GM12878 (cell line): ENCODE data around the gene KIF6. TPM values are rescaled to one million over a fixed set of nuclear protein-coding genes. Genes with fewer than 3 reads are reported as not detected.
A peak's percentile ranks its signal among the peaks of the same experiment; 100 is the strongest.

Experiments used
- ATAC-seq: fragments of 200-7000 bp; cut with Tn5 transposase; 3 replicates; pipeline ENCODE4 v1.9.1; 2020; ENCODE audit warnings: mild to moderate bottlenecking, moderate library complexity
- BruUV-seq: library from RNA; stranded (reverse); fragments of 400-500 nt; replicated peaks from 2 replicates; lab custom pipeline; 2021; lab: Mats Ljungman, UMichigan
- CTCF ChIA-PET: fragments of 300-600 bp; sonication (Branson Sonifier 250); formaldehyde crosslinking; extraction: SDS; loops from one replicate; lab custom pipeline; 2021; ENCODE audit warnings: inconsistent platforms; lab: Yijun Ruan, JAX
- POLR2A ChIA-PET: fragments of 350-600 bp; formaldehyde crosslinking; extraction: SDS; loops from one replicate; lab custom pipeline; 2021; ENCODE audit warnings: inconsistent platforms; lab: Charles Lee
- RAD21 ChIA-PET: fragments of 300-600 bp; sonication (Branson Sonifier 250); formaldehyde crosslinking; loops from one replicate; lab custom pipeline; 2023; ENCODE audit warnings: antibody characterized with exemption; ENCODE audit not compliant: unreplicated experiment; lab: Charles Lee
- SMC1A ChIA-PET: fragments of 300-600 bp; sonication (Branson Sonifier 250); formaldehyde crosslinking; loops from one replicate; lab custom pipeline; 2023; ENCODE audit not compliant: unreplicated experiment, uncharacterized antibody; lab: Charles Lee
- DNase-seq: peaks from one replicate; pipeline ENCODE4 v3.0.0-alpha.2; 2011; ENCODE audit warnings: low read depth, low spot score
- FAIRE-seq: peaks from 3 replicates; lab custom pipeline; 2011; peaks lifted over from hg19 to GRCh38; lab: Jason Lieb, UNC
- H2AFZ ChIP-seq: 2 replicates; pipeline ENCODE4 v1.6.0; 2011; ENCODE audit warnings: low read depth, low read length, control low read depth; ENCODE audit not compliant: control insufficient read depth
- H3K27ac ChIP-seq: 2 replicates; pipeline ENCODE4 v1.5.1; 2011; ENCODE audit warnings: control low read depth; ENCODE audit not compliant: control insufficient read depth, insufficient read depth
- H3K27me3 ChIP-seq, 2 experiments: replicated peaks in 1 of 2; 2 replicates each; pipeline versions ENCODE4 v1.6.0 to v1.6.1; 2011; ENCODE audit warnings: low read length in 1 of 2; ENCODE audit not compliant: control insufficient read depth in 2 of 2, insufficient read depth in 2 of 2
- H3K36me3 ChIP-seq, 2 experiments: 2 replicates each; pipeline ENCODE4 v1.5.1; 2011; ENCODE audit warnings: low read length in 1 of 2; ENCODE audit not compliant: control insufficient read depth in 2 of 2, insufficient read depth in 2 of 2
- H3K4me1 ChIP-seq: 2 replicates; pipeline ENCODE4 v1.6.1; 2011; ENCODE audit warnings: mild to moderate bottlenecking, low read length, moderate library complexity, mixed read lengths; ENCODE audit not compliant: control insufficient read depth, insufficient read depth
- H3K4me2 ChIP-seq: 2 replicates; pipeline ENCODE4 v1.6.0; 2011; ENCODE audit warnings: control low read depth; ENCODE audit not compliant: control insufficient read depth, insufficient read depth
- H3K4me3 ChIP-seq: fragments of 200-600 bp; sonication (generic); 2 replicates; pipeline ENCODE4 v1.5.1; 2016
- H3K79me2 ChIP-seq: 2 replicates; pipeline ENCODE4 v1.6.0; 2011; ENCODE audit warnings: low read length; ENCODE audit not compliant: control insufficient read depth, insufficient read depth
- H3K9ac ChIP-seq: 2 replicates; pipeline ENCODE4 v1.8.0; 2011; ENCODE audit warnings: low read length, control low read depth, mixed read lengths; ENCODE audit not compliant: control insufficient read depth, insufficient read depth
- H3K9me3 ChIP-seq: replicated peaks from 3 replicates; pipeline ENCODE4 v1.5.1; 2011; ENCODE audit warnings: mild to moderate bottlenecking, low read length; ENCODE audit not compliant: control insufficient read depth, insufficient read depth
- H4K20me1 ChIP-seq: 2 replicates; pipeline ENCODE4 v1.6.0; 2011; ENCODE audit not compliant: control insufficient read depth, insufficient read depth
- DPF2 ChIP-seq: fragments of 450-650 bp; IDR thresholded peaks from 2 replicates; pipeline ENCODE4 v1.6.1; 2017; ENCODE audit warnings: mild to moderate bottlenecking
- FOXM1 ChIP-seq: IDR thresholded peaks from 2 replicates; pipeline ENCODE4 v1.6.1; 2012; ENCODE audit warnings: low read depth, mild to moderate bottlenecking, inconsistent platforms, low read length, moderate library complexity
- IKZF1 ChIP-seq: fragments of 450-650 bp; conservative IDR thresholded peaks from 2 replicates; pipeline ENCODE4 v1.6.1; 2017; ENCODE audit warnings: antibody characterized with exemption, mild to moderate bottlenecking
- NR2C1 ChIP-seq: fragments of 450-650 bp; IDR thresholded peaks from 2 replicates; pipeline ENCODE4 v1.6.1; 2017; ENCODE audit warnings: antibody characterized with exemption, mild to moderate bottlenecking, moderate library complexity
- POLR2AphosphoS5 ChIP-seq: IDR thresholded peaks from 2 replicates; pipeline ENCODE4 v1.6.1; 2011; ENCODE audit warnings: mild to moderate bottlenecking, low read length, inconsistent platforms
- RAD21 ChIP-seq: IDR thresholded peaks from 2 replicates; pipeline ENCODE4 v1.6.1; 2011; ENCODE audit warnings: mild to moderate bottlenecking, low read depth, low read length, moderate library complexity; ENCODE audit not compliant: insufficient read depth
- RBBP5 ChIP-seq: fragments of 200-600 bp; sonication (generic); conservative IDR thresholded peaks from 2 replicates; pipeline ENCODE4 v1.6.1; 2016
- SMC3 ChIP-seq: IDR thresholded peaks from 2 replicates; pipeline ENCODE4 v1.6.1; 2011; ENCODE audit warnings: low read length, improper control_type of control experiment, borderline replicate concordance
- SREBF2 ChIP-seq: IDR thresholded peaks from 2 replicates; pipeline ENCODE4 v1.6.1; 2012; ENCODE audit warnings: mild to moderate bottlenecking, low read length
- SUPT20H ChIP-seq: IDR thresholded peaks from 2 replicates; pipeline ENCODE4 v1.6.1; 2011; ENCODE audit warnings: low read depth, mild to moderate bottlenecking, low read length, moderate library complexity, borderline replicate concordance; ENCODE audit not compliant: control insufficient read depth
- TCF12 ChIP-seq: IDR thresholded peaks from 2 replicates; pipeline ENCODE4 v1.6.1; 2011; ENCODE audit warnings: low read depth, mild to moderate bottlenecking, low read length
- TCF3 ChIP-seq: IDR thresholded peaks from 2 replicates; pipeline ENCODE4 v1.6.1; 2012; ENCODE audit warnings: low read depth, mild to moderate bottlenecking, low read length, borderline replicate concordance; ENCODE audit not compliant: insufficient read depth
- WRNIP1 ChIP-seq: IDR thresholded peaks from 2 replicates; pipeline ENCODE4 v1.6.1; 2011; ENCODE audit warnings: low read depth, low read length, improper control_type of control experiment, borderline replicate concordance
- ZNF592 ChIP-seq: fragments of 450-650 bp; IDR thresholded peaks from 2 replicates; pipeline ENCODE4 v1.6.1; 2017; ENCODE audit warnings: mild to moderate bottlenecking, moderate library complexity
- WGBS: methylation state at CpG from one replicate; pipeline ENCODE4 v1.1.6; 2016; ENCODE audit warnings: low lambda C conversion rate; ENCODE audit not compliant: insufficient replicate concordance, insufficient coverage; ENCODE audit errors: missing lambda C conversion rate; 5-methylcytosine and 5-hydroxymethylcytosine counted together
- in situ Hi-C: fragments of 300-500 bp; cut with MboI; formaldehyde crosslinking; loops from 9 replicates; pipeline ENCODE4 v1.14.3; 2018; ENCODE audit warnings: mixed read lengths
- intact Hi-C: fragments of 100-400 bp; cut with micrococcal nuclease; formaldehyde crosslinking; loops from one replicate; pipeline ENCODE4 v1.14.2; 2022; ENCODE audit not compliant: unreplicated experiment
- polyA plus RNA-seq, 11 experiments: library from polyadenylated mRNA; depleted of rRNA in 4 of 11; unstranded in 6 of 11; stranded (reverse) in 5 of 11; fragments of >200 nt; fragmentation: Nextera tagmentation in 4 of 11; fragmentation: Illumina TruSeq in 1 of 11; extraction: Ambion mirVana in 4 of 11; extraction: Trizol in 1 of 11; gene quantifications; 1 replicate in 1 of 11; 2 replicates in 10 of 11; pipeline versions ENCODE4 v1.2.1 to v1.2.3, GENCODE V29; 2011 to 2016; ENCODE audit warnings: inconsistent platforms in 2 of 11, missing spikeins in 2 of 11, low read depth in 1 of 11
- total RNA-seq, 4 experiments: library from RNA; depleted of rRNA in 3 of 4; stranded (reverse); fragments of >200 nt in 3 of 4; fragmentation: Illumina TruSeq in 1 of 4; extraction: Trizol in 1 of 4; gene quantifications; 2 replicates each; pipeline versions ENCODE4 v1.2.1 to v1.2.3, GENCODE V29; 2013 to 2021
- TF ChIP-seq, protein P1 (sequence below), 3 experiments: IDR thresholded peaks in 2 of 3; conservative IDR thresholded peaks in 1 of 3; 2 replicates each; pipeline ENCODE4 v1.5.1; 2011; ENCODE audit warnings: low read depth in 3 of 3, low read length in 3 of 3, mild to moderate bottlenecking in 3 of 3, control low read depth in 2 of 3, moderate library complexity in 2 of 3, inconsistent platforms in 1 of 3, mixed read lengths in 1 of 3; ENCODE audit not compliant: control insufficient read depth in 2 of 3, insufficient read depth in 1 of 3; ENCODE audit errors: extremely low read depth in 1 of 3

The KIF6 gene
- total and polyA plus RNA-seq, 10 of the 15 experiments (the other 5 are each of a cell fraction or from before 2014, with no cell fraction given): 0.09 to 1.0 (median 0.28) TPM

DNA sequence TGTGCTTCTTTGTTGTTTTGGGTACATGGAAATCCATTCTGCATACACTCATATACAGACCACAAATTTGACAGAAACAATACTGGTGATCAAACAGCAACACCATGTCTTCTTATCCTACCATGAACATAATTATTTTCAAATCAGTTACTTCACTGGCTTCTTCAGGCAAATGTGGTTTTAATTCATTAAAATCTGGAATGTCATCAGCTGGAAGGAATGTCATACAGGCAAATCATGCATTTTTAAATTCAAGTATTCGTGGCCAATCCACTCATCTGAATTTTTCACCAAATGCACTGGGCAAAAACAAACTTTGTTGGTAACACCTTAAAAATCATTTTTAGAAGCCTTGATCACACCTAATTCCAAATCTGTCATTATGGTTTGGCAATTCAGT is 59.3 kb downstream of the KIF6 start (continued):
- TF ChIP-seq SREBF2: no peak
- TF ChIP-seq, all 136 proteins: peak for 0

DNA sequence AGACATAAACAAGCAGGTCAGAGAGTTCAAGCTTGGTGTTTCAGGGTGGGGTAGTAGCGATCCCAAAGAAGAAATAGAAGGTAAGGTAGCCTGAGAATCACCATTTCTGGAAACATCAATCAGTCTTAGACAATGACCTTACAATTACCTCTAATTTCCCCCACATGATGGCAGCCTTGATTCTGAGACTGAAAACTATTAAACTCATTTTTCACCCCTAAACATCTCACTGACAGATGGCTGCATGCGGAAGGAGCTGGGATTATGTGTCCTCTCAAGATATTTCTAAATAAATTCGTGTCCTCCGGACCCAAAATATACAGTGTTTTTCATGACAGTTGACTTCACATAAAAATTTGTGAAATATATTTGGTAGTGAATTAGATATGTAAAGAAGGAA is 61.0 kb downstream of the KIF6 start:
- no peaks in the 10 kb centered on the region for H3K36me3 ChIP-seq
- no peaks in the 10 kb centered on the region for H4K20me1 ChIP-seq
- H3K4me2 ChIP-seq: no peak overlapping the region
- no peaks in the 10 kb centered on the region for H3K4me1 ChIP-seq
- BruUV-seq: no TSS peak
- no peaks in the 10 kb centered on the region; the same call in 2 of the 3 replicates for H3K9me3 ChIP-seq
- in situ Hi-C loops (no loop called here), intact Hi-C loops (loop anchor here (2.0 kb wide), 1 partner anchor 229 kb away; no protein-coding TSS in a partner anchor)
- no peaks in the 10 kb centered on the region for H3K79me2 ChIP-seq
- no peak overlapping the region for H3K27ac ChIP-seq
- no peak overlapping the region for H3K4me3 ChIP-seq
- ChIA-PET CTCF (interaction anchor here (0.6 to 1.1 kb wide), 5 partner anchors 16 to 202 kb away, joined by 3 to 4 read pairs (median 3); no protein-coding TSS in a partner anchor), POLR2A (interaction anchor here (1.1 to 1.5 kb wide), 2 partner anchors 16 to 57 kb away, joined by 3 to 4 read pairs; no protein-coding TSS in a partner anchor), RAD21 (interaction anchor here (0.8 to 1.4 kb wide), 5 partner anchors 13 to 230 kb away, joined by 3 read pairs; no protein-coding TSS in a partner anchor), SMC1A (interaction anchor here (0.8 to 2.4 kb wide), 9 partner anchors 9 to 70 kb away, joined by 4 to 8 read pairs (median 4); no protein-coding TSS in a partner anchor)
- ATAC-seq: peak; percentile 50
- WGBS: 38% methylated on average over 4 of the region's 4 CpGs
- no peak overlapping the region for H2AFZ ChIP-seq
- no peak overlapping the region for H3K9ac ChIP-seq
- H3K27me3 ChIP-seq: no peaks in the 10 kb centered on the region
- DNase-seq: no peak
- no peak for FAIRE-seq
- TF ChIP-seq RAD21 (peak; percentile 29; the same call in 1 of the 2 replicates), ZNF592 (no peak), FOXM1 (no peak), RBBP5 (no peak), TCF3 (no peak), SUPT20H (no peak), SMC3 (peak; percentile 31; the same call in 1 of the 2 replicates), WRNIP1 (no peak), DPF2 (no peak), IKZF1 (no peak), POLR2AphosphoS5 (no peak), NR2C1 (no peak), TCF12 (no peak)
- TF ChIP-seq, protein P1, sequence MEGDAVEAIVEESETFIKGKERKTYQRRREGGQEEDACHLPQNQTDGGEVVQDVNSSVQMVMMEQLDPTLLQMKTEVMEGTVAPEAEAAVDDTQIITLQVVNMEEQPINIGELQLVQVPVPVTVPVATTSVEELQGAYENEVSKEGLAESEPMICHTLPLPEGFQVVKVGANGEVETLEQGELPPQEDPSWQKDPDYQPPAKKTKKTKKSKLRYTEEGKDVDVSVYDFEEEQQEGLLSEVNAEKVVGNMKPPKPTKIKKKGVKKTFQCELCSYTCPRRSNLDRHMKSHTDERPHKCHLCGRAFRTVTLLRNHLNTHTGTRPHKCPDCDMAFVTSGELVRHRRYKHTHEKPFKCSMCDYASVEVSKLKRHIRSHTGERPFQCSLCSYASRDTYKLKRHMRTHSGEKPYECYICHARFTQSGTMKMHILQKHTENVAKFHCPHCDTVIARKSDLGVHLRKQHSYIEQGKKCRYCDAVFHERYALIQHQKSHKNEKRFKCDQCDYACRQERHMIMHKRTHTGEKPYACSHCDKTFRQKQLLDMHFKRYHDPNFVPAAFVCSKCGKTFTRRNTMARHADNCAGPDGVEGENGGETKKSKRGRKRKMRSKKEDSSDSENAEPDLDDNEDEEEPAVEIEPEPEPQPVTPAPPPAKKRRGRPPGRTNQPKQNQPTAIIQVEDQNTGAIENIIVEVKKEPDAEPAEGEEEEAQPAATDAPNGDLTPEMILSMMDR (IDR thresholded peaks at IDR 0.05 in 2 of 3, conservative IDR thresholded peaks at IDR 0.05 in 1 of 3; ENCODE audit: control insufficient read depth in 2 of 3, extremely low read depth in 1 of 3, insufficient read depth in 1 of 3, low read depth in 3 of 3, low read length in 3 of 3): peak in 1 of 3 experiments; percentile 13; a peak in 1 of 6 replicates
